ENCODE measurements around the gene SLC39A10.
A peak's percentile ranks its signal among the peaks of the same experiment; 100 is the strongest.
"Not testable (repeated sequence)": the region's sequence is repeated elsewhere in the genome, so short reads cannot be mapped to it uniquely, and the experiment has no call there.

Gene SLC39A10, protein sequence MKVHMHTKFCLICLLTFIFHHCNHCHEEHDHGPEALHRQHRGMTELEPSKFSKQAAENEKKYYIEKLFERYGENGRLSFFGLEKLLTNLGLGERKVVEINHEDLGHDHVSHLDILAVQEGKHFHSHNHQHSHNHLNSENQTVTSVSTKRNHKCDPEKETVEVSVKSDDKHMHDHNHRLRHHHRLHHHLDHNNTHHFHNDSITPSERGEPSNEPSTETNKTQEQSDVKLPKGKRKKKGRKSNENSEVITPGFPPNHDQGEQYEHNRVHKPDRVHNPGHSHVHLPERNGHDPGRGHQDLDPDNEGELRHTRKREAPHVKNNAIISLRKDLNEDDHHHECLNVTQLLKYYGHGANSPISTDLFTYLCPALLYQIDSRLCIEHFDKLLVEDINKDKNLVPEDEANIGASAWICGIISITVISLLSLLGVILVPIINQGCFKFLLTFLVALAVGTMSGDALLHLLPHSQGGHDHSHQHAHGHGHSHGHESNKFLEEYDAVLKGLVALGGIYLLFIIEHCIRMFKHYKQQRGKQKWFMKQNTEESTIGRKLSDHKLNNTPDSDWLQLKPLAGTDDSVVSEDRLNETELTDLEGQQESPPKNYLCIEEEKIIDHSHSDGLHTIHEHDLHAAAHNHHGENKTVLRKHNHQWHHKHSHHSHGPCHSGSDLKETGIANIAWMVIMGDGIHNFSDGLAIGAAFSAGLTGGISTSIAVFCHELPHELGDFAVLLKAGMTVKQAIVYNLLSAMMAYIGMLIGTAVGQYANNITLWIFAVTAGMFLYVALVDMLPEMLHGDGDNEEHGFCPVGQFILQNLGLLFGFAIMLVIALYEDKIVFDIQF

GRCh38 chr2:195656859-195657633, at the start of gene SLC39A10:
SLC39A10 (plus strand) TSS chr2:195657226; CDS start chr2:195680043, 22,817 bp downstream.
- peak; percentile 98 for DNase-seq

DNA sequence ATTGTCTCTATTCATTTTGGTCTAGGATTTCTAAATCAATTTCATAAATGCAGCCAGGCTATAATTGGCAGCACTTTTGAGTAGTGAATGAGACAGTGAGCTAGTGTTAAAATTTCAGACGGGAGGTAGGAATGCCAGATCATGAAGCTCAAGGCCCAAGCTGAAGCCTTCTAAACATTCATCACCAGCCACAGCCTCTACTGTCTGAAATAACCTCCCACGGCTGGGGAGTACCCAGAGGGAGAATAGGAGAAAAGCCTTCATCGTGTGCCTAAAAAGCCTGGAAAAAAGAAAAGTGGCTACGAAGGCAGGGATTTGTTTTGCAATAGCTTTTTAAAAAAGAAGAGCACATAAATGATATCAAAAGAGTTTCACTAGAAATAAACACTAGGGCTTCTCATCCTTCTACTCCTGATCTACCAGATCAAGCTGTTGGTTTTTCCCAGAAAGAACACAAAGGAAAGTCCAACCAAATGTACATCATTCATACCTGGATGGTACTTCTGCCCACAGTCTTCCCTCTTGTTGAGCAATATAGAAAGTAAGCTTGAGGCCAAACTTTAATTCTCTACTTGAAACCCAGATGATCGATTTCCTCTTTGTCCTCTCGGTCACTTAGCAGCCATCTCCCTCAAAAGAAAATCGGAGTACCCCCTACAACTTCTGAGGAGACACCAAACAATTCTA, 48.1 kb upstream of the SLC39A10 start:
- DNase-seq = no peak

GRCh38 chr2:195610717-195611116, 46.3 kb upstream of the SLC39A10 start:
- DNase-seq = no peak

DNA sequence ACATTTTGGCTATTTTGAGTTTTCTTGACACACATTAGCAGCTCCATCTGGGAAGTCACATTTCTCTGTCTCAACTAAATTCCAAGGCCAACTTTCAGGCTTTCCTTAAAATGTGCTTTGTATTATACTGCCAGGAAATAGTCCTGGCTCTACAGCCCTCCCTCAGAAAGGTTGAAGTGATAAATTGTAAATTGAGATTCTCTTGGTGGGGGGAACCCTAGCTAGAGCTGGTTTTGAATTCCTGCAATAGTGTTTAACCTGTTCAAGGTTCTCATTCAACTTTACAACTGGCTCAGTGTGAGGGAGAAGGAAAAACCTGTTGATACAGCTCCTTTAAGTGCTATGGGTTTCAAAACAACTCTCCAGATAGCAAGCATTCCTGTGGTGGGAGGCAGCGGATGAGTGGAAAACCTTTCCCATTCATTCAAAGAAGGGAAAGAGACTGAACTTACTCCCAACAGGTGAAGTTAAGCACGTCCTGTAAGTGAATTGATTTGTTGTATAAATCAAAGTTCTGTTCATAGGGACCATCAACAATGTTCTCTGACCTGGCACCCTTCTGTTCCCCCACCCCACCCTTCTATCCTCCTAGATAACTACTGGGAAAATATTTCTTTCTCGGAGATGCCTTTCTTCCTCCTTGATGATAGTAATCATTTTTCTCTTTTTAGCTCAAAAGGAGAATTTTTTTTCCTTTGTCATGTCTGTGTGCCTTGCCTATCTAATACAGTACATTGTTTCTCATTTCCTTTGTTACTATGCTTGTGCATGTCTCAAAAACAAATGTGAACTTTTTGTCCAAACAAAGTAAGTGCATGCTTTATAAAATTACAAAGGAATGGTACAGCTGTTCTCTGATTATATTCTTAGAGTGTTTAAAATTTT, 44.2 kb upstream of the SLC39A10 start:
- no peak for DNase-seq

DNA sequence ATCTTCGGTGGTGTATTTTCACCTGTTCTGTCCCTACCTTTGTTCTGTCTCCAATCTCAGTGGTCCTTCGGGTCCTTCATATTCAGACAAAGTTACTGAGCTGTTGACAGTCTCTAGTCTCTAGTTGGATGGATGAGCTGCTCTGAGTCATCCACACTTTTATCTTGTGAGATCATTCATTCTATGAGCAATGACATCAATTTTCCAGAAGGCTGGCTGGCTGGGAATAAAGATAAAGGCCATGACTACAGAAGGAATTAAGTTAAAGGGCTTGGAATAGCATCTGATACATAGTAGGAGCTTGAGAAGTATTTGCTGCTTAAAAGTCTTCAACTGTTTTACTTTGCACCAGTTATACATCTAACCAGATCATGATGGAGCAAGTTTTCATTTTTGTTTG, 43.1 kb upstream of the SLC39A10 start:
- no peak for DNase-seq

DNA sequence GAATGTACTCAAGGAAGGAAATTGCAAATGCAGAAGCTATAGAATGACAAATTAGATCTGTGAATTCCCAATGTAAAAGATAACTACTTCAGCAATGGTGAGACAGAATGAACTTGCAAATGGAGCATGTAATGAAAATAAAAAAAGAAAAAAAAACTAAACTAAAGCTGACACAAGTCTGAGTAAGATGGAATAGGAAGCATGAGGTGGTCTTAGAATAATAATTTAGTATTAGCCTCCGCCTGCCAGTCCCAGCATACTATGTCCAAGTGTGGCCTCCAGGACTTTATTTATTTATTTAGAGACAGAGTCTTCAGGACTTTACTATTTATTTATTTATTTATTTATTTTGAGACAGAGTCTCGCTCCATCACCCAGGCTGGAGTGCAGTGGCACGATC, 37.4 kb upstream of the SLC39A10 start:
- no peak for DNase-seq

- DNase-seq = no peak
Observed at GRCh38 chr2:195620501-195620900, 36.5 kb upstream of the SLC39A10 start.

DNA sequence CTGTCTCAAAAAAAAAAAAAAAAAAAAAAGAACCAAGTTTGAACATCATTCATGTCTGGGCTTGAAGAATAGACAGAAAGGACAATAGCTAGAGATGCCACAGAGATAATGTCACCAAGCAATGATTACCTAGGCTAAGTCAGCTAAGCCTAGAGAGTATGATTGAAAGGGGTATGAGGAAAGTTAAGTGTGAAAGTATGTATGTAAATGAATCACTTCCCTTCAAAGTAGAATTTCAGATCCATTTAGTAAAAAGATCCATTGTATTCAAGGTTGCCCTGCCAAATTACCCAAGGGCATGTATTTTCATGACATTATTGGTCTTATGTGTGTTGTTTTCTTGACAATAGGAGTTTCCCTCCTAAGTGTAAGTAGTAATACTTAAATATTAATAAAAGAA, 34.1 kb upstream of the SLC39A10 start:
- no peak for DNase-seq

DNA sequence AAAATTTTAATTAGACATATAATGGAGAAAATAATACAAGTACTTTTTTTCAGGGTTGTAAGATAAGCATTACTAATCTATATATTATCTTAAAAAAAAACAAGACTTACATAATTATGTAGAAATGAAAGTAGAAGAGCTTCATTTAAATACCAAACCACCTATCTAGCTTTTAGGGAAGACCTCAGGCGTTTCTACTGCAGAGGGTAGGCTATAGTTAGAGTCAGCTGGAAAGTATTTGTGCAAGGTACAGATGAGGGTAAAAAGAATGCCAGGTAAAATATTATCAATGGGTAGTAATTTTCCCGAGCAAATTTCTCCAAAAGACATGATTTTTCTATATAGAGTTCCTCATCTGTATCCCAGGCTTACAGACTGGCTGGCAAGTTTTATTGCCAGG, 30.5 kb upstream of the SLC39A10 start:
- DNase-seq = no peak

DNA sequence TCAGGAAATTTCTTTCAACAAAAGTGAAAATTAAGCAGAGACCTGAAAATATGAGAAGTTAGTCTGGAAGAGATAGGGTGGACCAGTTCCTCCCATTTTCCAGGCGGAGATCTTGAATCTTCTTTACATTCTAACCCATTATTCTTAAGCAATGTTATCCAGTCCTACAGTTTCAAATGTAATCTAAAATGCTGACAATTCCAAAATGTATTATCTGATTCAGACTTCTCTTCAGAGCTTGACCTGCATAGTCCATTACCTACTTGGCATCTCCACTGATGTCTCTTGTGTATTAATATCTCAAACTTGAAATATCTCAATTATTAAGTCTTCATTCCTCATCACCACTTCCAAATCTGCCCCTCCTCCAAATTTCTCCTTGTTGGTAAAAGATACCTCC, 28.4 kb upstream of the SLC39A10 start:
- no peak for DNase-seq

DNA sequence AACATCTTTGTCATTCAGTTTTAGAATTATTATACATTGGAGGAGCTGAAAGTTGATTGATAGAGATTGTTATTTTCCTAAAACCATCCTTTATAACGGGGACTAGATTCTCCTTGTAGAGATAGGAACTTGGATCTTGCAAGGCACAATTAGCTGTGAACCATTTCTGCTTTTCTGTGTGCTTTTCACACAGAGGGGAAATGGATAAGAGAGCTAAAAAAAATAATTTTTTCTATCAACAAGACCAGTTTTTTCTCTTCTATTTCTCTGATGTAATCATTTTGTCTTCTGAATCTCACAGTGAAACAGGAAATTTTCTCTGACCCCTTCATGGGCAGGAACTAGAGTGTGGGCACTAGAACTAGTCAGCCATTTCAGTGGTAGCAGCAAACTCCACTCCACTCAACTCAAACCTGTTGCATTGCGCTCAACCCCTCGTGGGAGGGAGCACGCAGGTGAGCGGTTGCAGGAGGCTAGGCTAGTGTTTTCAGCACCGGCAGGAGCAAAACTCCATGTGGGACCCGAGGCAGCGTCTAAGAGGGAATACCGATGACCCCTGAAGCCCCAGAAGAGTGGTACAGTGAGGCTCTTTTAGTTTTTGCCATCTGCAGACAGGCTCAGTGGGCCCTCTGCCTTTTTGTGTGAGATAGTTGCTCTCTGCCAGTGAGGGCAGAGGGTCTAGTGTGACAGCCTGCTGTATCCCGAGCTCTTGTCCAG, 24.0 kb upstream of the SLC39A10 start:
- no peak for DNase-seq

- no peak for DNase-seq
Observed at GRCh38 chr2:195633573-195633870, 23.5 kb upstream of the SLC39A10 start.

DNA sequence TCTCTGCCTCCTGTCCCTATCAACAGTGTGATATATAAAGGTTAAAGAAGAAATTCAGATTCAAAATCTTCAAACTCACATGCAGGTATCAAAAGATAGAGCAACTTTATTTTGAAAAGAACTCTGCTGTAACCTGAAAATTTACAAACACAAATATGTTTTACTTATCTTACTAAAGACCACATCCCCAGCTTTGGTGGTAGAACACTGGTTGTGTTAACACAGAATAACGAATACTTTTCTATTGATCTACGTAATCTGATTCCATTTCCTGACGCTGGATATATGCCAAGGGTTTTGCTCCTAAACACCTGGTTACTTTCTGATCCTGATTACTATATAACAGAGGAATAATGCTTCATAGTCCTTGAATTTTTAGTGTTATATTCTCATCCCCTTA, 23.1 kb upstream of the SLC39A10 start:
- no peak for DNase-seq

GRCh38 chr2:195636890-195637289, 20.1 kb upstream of the SLC39A10 start:
- no peak for DNase-seq

DNA sequence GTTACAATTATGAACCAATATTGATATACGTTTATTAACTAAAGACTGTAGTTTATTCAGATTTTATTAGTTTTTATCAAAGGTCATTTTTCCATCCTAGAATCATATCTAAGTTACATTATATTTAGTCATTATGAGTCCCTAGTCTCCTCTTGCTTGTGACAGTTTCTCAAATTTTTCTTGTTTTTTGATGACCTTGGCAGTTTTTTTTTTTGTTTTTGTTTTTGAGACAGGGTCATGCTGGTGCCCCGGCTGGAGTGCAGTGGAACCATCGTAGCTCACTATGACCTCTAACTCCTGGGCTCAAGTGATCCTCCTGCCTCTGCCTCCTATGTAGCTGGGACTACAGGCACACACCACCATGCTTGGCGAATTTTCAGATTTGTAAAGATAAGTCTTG, 18.3 kb upstream of the SLC39A10 start:
- DNase-seq = no peak

- DNase-seq = no peak
Observed at GRCh38 chr2:195639238-195639858, 17.7 kb upstream of the SLC39A10 start.

GRCh38 chr2:195639959-195640358, 17.1 kb upstream of the SLC39A10 start:
- DNase-seq = no peak

DNA sequence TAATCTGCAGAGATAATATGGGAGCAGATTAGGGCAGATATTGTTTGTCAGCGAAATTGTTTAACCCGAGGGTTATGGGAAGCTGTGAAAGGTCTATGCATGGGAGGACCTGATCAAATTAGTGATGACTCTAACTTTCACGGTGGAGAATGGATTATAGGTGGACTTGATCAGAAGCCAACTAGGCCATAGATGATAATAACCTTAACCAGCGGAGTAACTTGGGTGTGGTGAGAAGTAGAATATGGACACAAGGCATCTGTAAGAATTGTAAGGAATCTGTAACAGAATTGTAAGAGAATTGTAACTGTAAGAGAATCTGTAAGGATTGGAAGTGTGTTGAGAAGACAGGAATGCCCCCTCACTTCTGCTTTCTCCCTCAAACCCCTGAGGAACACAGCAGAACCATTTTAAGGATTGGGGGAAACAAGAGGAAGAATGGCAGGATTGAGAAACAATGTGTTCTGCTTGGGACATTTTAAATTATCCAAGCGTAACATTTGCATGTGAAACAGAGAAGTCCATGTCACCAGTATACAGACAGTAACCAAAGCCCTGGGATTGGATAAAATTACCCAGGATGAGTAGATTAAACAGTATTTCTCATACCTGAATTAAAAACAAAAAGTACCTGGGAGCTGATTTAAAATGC, 14.9 kb upstream of the SLC39A10 start:
- no peak for DNase-seq

DNA sequence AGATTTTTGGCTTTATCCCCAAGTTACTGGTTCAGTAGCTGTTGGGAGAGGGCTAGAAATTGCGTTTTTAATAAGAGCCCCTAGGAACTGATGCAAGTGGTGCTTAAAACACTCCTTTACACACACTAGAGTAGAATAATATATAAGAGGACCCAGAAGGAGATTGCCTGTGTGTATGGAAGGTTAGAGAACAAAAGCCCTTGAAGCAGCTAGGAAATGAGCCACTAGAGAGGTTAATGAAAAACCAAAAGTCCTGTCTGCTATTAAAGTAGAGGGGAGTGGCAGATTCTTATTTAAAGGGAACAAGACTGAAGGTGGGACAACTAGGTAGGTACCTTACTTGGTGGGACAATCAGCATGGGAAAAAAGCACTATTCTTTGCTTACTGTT, 14.4 kb upstream of the SLC39A10 start:
- DNase-seq = no peak

DNA sequence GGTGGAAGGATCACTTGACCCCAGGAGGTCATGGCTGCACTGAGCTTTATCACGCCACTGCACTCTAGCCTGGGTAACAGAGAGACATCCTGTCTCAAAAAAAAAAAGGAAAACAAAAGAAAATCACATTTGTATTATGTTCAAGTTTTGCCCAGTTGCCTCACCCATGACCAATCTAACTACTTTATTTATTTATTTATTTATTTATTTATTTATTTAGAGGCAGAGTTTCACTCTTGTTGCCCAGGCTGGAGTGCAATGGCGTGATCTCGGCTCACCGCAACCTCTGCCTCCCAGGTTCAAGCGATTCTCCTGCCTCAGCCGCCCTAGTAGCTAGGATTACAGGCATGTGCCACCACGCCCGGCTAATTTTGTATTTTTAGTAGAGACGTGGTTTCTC, 12.3 kb upstream of the SLC39A10 start:
- DNase-seq = not testable (repeated sequence)

All from stimulated activated CD4-positive, alpha-beta T cell treated with anti-CD3 and anti-CD28 coated beads, Interleukin-4, amount 100 ng/mL, for 24 hours (primary cell).